Measurements from ENCODE around the gene MACROD2.

DNA sequence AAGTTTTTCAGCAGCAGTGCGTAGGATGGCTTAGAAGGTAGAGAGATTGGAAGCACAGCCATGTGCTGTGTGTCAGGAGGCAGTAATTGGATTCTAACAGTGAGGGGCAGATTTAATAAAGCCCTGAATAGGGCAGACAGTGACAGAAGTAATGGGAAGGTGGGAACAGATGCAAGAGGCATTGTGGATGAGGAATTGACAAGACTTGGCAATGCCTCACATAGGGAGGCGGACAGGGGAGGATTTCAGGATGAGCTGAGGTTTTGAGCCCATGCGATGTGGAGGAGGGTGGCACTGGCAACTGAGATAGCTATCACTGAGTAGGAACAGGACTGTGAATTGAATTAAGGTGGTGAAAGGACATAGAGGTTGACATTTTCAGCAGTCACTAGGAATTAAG is 604.3 kb downstream of the MACROD2 start:
- TF ChIP-seq, protein P1, sequence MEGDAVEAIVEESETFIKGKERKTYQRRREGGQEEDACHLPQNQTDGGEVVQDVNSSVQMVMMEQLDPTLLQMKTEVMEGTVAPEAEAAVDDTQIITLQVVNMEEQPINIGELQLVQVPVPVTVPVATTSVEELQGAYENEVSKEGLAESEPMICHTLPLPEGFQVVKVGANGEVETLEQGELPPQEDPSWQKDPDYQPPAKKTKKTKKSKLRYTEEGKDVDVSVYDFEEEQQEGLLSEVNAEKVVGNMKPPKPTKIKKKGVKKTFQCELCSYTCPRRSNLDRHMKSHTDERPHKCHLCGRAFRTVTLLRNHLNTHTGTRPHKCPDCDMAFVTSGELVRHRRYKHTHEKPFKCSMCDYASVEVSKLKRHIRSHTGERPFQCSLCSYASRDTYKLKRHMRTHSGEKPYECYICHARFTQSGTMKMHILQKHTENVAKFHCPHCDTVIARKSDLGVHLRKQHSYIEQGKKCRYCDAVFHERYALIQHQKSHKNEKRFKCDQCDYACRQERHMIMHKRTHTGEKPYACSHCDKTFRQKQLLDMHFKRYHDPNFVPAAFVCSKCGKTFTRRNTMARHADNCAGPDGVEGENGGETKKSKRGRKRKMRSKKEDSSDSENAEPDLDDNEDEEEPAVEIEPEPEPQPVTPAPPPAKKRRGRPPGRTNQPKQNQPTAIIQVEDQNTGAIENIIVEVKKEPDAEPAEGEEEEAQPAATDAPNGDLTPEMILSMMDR (IDR thresholded peaks at IDR 0.05; ENCODE audit: insufficient read depth, low read depth, low read length): no peak
- no peak for TF ChIP-seq EZH2 (IDR thresholded peaks at IDR 0.05; ENCODE audit: insufficient read depth, low read length)
